GM20000 (cell line): ENCODE data around the gene PPP4R2.

Source experiments
- DNase-seq: peaks from one replicate; pipeline ENCODE4 v3.0.0; 2012; ENCODE audit warnings: low spot score
- TF ChIP-seq, protein P1 (sequence below): IDR thresholded peaks from 2 replicates; pipeline ENCODE4 v1.5.1; 2012; ENCODE audit warnings: mild to moderate bottlenecking, control low read depth; ENCODE audit errors: extremely low read depth, missing control alignments

Gene PPP4R2

GRCh38 chr3:72976281-72976741, 20.3 kb upstream of the PPP4R2 start:
- TF ChIP-seq, protein P1, sequence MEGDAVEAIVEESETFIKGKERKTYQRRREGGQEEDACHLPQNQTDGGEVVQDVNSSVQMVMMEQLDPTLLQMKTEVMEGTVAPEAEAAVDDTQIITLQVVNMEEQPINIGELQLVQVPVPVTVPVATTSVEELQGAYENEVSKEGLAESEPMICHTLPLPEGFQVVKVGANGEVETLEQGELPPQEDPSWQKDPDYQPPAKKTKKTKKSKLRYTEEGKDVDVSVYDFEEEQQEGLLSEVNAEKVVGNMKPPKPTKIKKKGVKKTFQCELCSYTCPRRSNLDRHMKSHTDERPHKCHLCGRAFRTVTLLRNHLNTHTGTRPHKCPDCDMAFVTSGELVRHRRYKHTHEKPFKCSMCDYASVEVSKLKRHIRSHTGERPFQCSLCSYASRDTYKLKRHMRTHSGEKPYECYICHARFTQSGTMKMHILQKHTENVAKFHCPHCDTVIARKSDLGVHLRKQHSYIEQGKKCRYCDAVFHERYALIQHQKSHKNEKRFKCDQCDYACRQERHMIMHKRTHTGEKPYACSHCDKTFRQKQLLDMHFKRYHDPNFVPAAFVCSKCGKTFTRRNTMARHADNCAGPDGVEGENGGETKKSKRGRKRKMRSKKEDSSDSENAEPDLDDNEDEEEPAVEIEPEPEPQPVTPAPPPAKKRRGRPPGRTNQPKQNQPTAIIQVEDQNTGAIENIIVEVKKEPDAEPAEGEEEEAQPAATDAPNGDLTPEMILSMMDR = no peak
- DNase-seq = no peak

GRCh38 chr3:72977060-72977808, 19.4 kb upstream of the PPP4R2 start:
- TF ChIP-seq, protein P1 = no peak
- DNase-seq = no peak

DNA sequence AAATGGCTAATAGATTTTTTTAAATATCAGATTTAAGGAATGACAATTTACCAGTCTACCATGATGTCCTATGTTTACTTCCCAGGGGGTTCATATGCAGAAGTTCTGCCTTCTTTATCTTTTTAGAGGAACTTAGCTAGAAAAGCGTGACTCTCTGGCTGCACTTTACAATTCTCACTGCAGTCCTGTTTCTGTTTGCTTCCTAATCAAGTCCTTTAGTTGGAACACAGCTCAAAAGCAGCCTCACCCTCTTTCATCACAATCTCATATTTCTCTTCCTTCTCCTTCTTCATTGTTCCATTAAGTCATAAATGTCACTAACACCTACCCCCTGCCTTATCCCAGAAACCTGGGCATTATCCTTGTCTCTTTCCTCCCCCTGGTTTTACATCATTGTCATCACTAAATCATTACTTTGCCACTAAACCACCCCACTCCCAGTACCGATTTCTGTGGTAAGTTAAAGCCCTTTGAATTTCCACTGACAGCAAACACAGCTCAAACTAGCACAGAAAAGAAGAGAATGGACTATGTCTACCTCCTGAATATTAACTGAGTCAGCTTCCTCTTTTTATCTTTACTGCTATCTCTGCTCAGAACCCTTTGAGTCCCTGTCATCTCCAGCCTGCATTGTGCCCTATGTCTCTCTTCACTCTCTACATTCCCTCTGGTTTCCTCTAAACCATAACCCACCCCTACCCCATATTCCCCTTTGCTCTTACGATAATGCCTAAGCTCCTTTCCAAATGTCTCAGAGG, 13.8 kb upstream of the PPP4R2 start:
- DNase-seq = no peak
- TF ChIP-seq, protein P1 = no peak

DNA sequence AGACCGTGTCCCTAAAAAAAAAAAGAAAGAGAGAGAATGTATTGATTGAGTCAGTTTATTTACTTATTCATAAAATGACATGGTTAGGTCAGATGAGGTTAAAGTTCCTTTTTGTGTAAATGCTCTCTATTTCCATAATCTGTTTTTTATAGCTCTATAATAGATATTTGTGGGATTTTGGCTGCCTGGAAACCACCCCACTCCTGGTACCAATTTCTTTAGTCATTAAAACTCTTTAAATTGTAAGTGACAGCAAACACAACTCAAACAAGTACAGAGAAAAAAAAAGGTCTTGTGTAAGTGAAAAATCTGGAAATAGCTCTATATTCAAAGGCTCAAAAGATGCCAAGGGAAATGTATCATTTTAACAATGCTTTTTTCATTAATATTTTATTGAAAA, 11.0 kb upstream of the PPP4R2 start:
- DNase-seq = no peak
- TF ChIP-seq, protein P1 = no peak

GRCh38 chr3:72990701-72991395, 5.8 kb upstream of the PPP4R2 start:
- TF ChIP-seq, protein P1 = no peak
- DNase-seq = no peak

GRCh38 chr3:72991522-72991921, 5.1 kb upstream of the PPP4R2 start:
- TF ChIP-seq, protein P1 = no peak
- no peak for DNase-seq

GRCh38 chr3:72993391-72993790, 3.2 kb upstream of the PPP4R2 start:
- TF ChIP-seq, protein P1 = no peak

More at GRCh38 chr3:72993391-72993790, 3.2 kb upstream of the PPP4R2 start:
- DNase-seq = no peak
